Natural killer cell (primary cell): ENCODE data around the gene PHKG2. TPM values are rescaled to one million over a fixed set of nuclear protein-coding genes. Genes with fewer than 3 reads are reported as not detected.

ENCODE experiments used
- ATAC-seq, 3 donors: fragments of 150-1000 bp in 2 of 3; fragments of 200-7000 bp in 1 of 3; cut with Tn5 transposase; 1 replicate in 1 of 3; 2 replicates in 2 of 3; pipeline ENCODE4 v1.10.0; 2021; ENCODE audit warnings: mild to moderate bottlenecking in 2 of 3, moderate library complexity in 2 of 3
- DNase-seq, 2 donors: peaks; one replicate each; pipeline versions ENCODE4 v3.0.0 to v3.0.0-alpha.2; 2013 to 2021; ENCODE audit warnings: mixed read lengths in 1 of 2
- H3K27ac ChIP-seq: one replicate; pipeline ENCODE4 v1.5.1; 2013; ENCODE audit warnings: mild to moderate bottlenecking, low read length
- H3K27me3 ChIP-seq: one replicate; pipeline ENCODE4 v1.6.1; 2013; ENCODE audit warnings: low read length; ENCODE audit not compliant: control insufficient read depth, insufficient read depth
- H3K36me3 ChIP-seq: one replicate; pipeline ENCODE4 v1.6.1; 2013; ENCODE audit warnings: low read length; ENCODE audit not compliant: control insufficient read depth, insufficient read depth
- H3K4me1 ChIP-seq: one replicate; pipeline ENCODE4 v1.6.1; 2013; ENCODE audit warnings: low read length; ENCODE audit not compliant: control insufficient read depth, insufficient read depth
- H3K4me3 ChIP-seq: one replicate; pipeline ENCODE4 v1.5.1; 2013; ENCODE audit warnings: low read length
- H3K9me3 ChIP-seq: one replicate; pipeline ENCODE4 v1.6.1; 2013; ENCODE audit warnings: low read length; ENCODE audit not compliant: control insufficient read depth, insufficient read depth
- H3K27ac Mint-ChIP-seq, 2 donors: one replicate each; pipeline ENCODE4 v1.8.0; 2022; ENCODE audit warnings: mild to moderate bottlenecking in 2 of 2, mixed read lengths in 2 of 2, moderate library complexity in 1 of 2
- H3K27me3 Mint-ChIP-seq, 2 donors: one replicate each; pipeline ENCODE4 v1.8.0; 2022; ENCODE audit warnings: low read depth in 2 of 2, mixed read lengths in 2 of 2
- H3K36me3 Mint-ChIP-seq: one replicate; pipeline ENCODE4 v1.8.0; 2022; ENCODE audit warnings: mixed read lengths
- H3K4me1 Mint-ChIP-seq, 2 donors: one replicate each; pipeline ENCODE4 v1.8.0; 2022; ENCODE audit warnings: mixed read lengths in 2 of 2
- H3K4me3 Mint-ChIP-seq: one replicate; pipeline ENCODE4 v1.8.0; 2022; ENCODE audit warnings: mild to moderate bottlenecking, moderate library complexity, mixed read lengths
- H3K9me3 Mint-ChIP-seq, 2 donors: one replicate each; pipeline ENCODE4 v1.8.0; 2022; ENCODE audit warnings: mixed read lengths in 2 of 2
- CTCF ChIP-seq: fragments of 200-600 bp; IDR thresholded peaks from one replicate; pipeline ENCODE4 v1.8.0; 2022; ENCODE audit warnings: antibody characterized with exemption
- WGBS: methylation state at CpG from one replicate; pipeline ENCODE4 v1.1.7; 2013; ENCODE audit warnings: missing lambda C conversion rate; ENCODE audit not compliant: insufficient coverage; 5-methylcytosine and 5-hydroxymethylcytosine counted together
- intact Hi-C: fragments of 100-400 bp; cut with micrococcal nuclease; formaldehyde crosslinking; loops from one replicate; pipeline ENCODE4 v1.14.2; 2022
- total RNA-seq, 4 donors: library from RNA; stranded (reverse); fragments of 120-200 nt in 1 of 4; gene quantifications; one replicate each; pipeline versions ENCODE4 v1.2.3 to v1.2.4, GENCODE V29; 2013 to 2022

The PHKG2 gene
- total RNA-seq, 3 donors from 2014 or later (not counting 1 experiment from before 2014, with no cell fraction given) = 50.5 to 86.1 (median 64.8) TPM

GRCh38 chr16:30766933-30767284 lies 18.7 kb downstream of the PHKG2 start:
- Histone ChIP-seq H3K27me3 (no peaks in the 10 kb centered on the region), H3K4me3 (no peak overlapping the region), H3K9me3 (no peaks in the 10 kb centered on the region), H3K4me1 (peaks cover 52% of the 10 kb centered on the region), H3K27ac (peak overlapping the region; percentile 44), H3K36me3 (peaks cover 74% of the 10 kb centered on the region)
- H3K27ac Mint-ChIP-seq = peak overlapping the region; percentile 7 to 82
- no peak for TF ChIP-seq CTCF
- no peaks in the 10 kb centered on the region for H3K9me3 Mint-ChIP-seq
- no peaks in the 10 kb centered on the region for H3K27me3 Mint-ChIP-seq
- intact Hi-C loops = loop anchor here (10.0 kb wide), 1 partner anchor 52 kb away; no protein-coding TSS in a partner anchor
- WGBS = 91% methylated on average over 4 of the region's 4 CpGs
- peaks cover 32 to 49% of the 10 kb centered on the region in 2 donors for H3K4me1 Mint-ChIP-seq
- H3K36me3 Mint-ChIP-seq = peaks cover 9% of the 10 kb centered on the region
- H3K4me3 Mint-ChIP-seq = peak overlapping the region; percentile 7
- DNase-seq = no peak
- no peak for ATAC-seq

GRCh38 chr16:30767767-30768465 lies 19.7 kb downstream of the PHKG2 start:
- Histone ChIP-seq H3K9me3 (no peaks in the 10 kb centered on the region), H3K36me3 (peaks cover 85% of the 10 kb centered on the region), H3K4me3 (no peak overlapping the region), H3K27me3 (no peaks in the 10 kb centered on the region), H3K27ac (peak overlapping the region; percentile 75), H3K4me1 (peaks cover 46% of the 10 kb centered on the region)
- Mint-ChIP-seq H3K27ac (peak overlapping the region; percentile 7 to 82), H3K36me3 (peaks cover 19% of the 10 kb centered on the region), H3K9me3 (no peaks in the 10 kb centered on the region), H3K4me1 (peaks cover 29 to 50% of the 10 kb centered on the region in 2 donors), H3K4me3 (peak overlapping the region; percentile 37), H3K27me3 (no peaks in the 10 kb centered on the region)
- intact Hi-C loops = loop anchor here (10.0 kb wide), 1 partner anchor 53 kb away; no protein-coding TSS in a partner anchor
- WGBS = 60% methylated on average over 18 of the region's 18 CpGs
- no peak for TF ChIP-seq CTCF
- peak; percentile 52 to 78 for DNase-seq
- ATAC-seq = peak; percentile 77 to 95 (median 86)

GRCh38 chr16:30768583-30769181 lies 20.5 kb downstream of the PHKG2 start:
- Mint-ChIP-seq H3K27me3 (no peaks in the 10 kb centered on the region), H3K27ac (peak overlapping the region; percentile 7 to 82), H3K36me3 (peaks cover 20% of the 10 kb centered on the region), H3K9me3 (no peaks in the 10 kb centered on the region), H3K4me3 (no peak overlapping the region), H3K4me1 (peaks cover 27 to 47% of the 10 kb centered on the region in 2 donors)
- H3K4me3 ChIP-seq = no peak overlapping the region
- ATAC-seq (no peak), DNase-seq (no peak)
- no peak overlapping the region for H3K27ac ChIP-seq
- intact Hi-C loops = loop anchor here (10.0 kb wide), 1 partner anchor 54 kb away; no protein-coding TSS in a partner anchor
- WGBS = 99% methylated on average over 23 of the region's 23 CpGs
- H3K36me3 ChIP-seq = peaks cover 84% of the 10 kb centered on the region
- H3K27me3 ChIP-seq = no peaks in the 10 kb centered on the region
- no peak for TF ChIP-seq CTCF
- peaks cover 39% of the 10 kb centered on the region for H3K4me1 ChIP-seq
- no peaks in the 10 kb centered on the region for H3K9me3 ChIP-seq
